D721Med (cell line): ENCODE data around the gene SP8.
"Not testable (repeated sequence)": the region's sequence is repeated elsewhere in the genome, so short reads cannot be mapped to it uniquely, and the experiment has no call there.

Experiments used
- DNase-seq: peaks from one replicate; pipeline ENCODE4 v3.0.0; 2011; ENCODE audit warnings: low spot score; ENCODE audit not compliant: insufficient read length
- FAIRE-seq: peaks from 2 replicates; lab custom pipeline; 2011; peaks lifted over from hg19 to GRCh38; lab: Jason Lieb, UNC
- CTCF ChIP-seq: IDR thresholded peaks from 2 replicates; pipeline ENCODE4 v1.5.1; 2012; ENCODE audit warnings: mild to moderate bottlenecking, control low read depth; ENCODE audit not compliant: insufficient read depth; ENCODE audit errors: missing control alignments

SP8 gene

GRCh38 chr7:20827172-20827571 lies 40.5 kb upstream of the SP8 start:
- no peak for TF ChIP-seq CTCF
- FAIRE-seq, result no peak
- DNase-seq, result no peak

- DNase-seq (no peak), FAIRE-seq (no peak)
- TF ChIP-seq CTCF, result no peak
These were observed 39.6 kb upstream of the SP8 start for GRCh38 chr7:20826243-20826642.

- FAIRE-seq (no peak), DNase-seq (no peak)
- no peak for TF ChIP-seq CTCF
These were observed 38.9 kb upstream of the SP8 start for GRCh38 chr7:20825555-20825954.

- FAIRE-seq, DNase-seq: not testable (repeated sequence)
These were observed 34.7 kb upstream of the SP8 start for GRCh38 chr7:20821390-20821789.

GRCh38 chr7:20816372-20816959 lies 29.8 kb upstream of the SP8 start:
- FAIRE-seq, result no peak
- no peak for TF ChIP-seq CTCF
- no peak for DNase-seq

- TF ChIP-seq CTCF, result no peak
- DNase-seq (no peak), FAIRE-seq (no peak)
These were observed 17.7 kb upstream of the SP8 start for GRCh38 chr7:20804345-20804744.

- DNase-seq, result no peak
- TF ChIP-seq CTCF, result no peak
- FAIRE-seq, result no peak
These were observed 13.1 kb upstream of the SP8 start for GRCh38 chr7:20799566-20800366.
